Ovary (tissue), 3 donors: ENCODE data around the gene SEMA3C.

Experiments
- CTCF ChIP-seq, 3 donors: fragments of 450-650 bp in 2 of 3; fragments of 200-600 bp in 1 of 3; IDR thresholded peaks; one replicate each; pipeline versions ENCODE4 v1.5.1 to v1.8.0; 2016 to 2022; ENCODE audit warnings: antibody characterized with exemption in 3 of 3, mild to moderate bottlenecking in 1 of 3
- EP300 ChIP-seq: sonication (generic); formaldehyde crosslinking; IDR thresholded peaks from one replicate; pipeline ENCODE4 v1.6.1; 2017; ENCODE audit warnings: antibody characterized with exemption
- POLR2A ChIP-seq: fragments of 450-650 bp; IDR thresholded peaks from one replicate; pipeline ENCODE4 v1.6.1; 2017; ENCODE audit warnings: antibody characterized with exemption, mild to moderate bottlenecking, moderate library complexity
- donor health status: DM: no; HTN: no; CAD: no.

DNA sequence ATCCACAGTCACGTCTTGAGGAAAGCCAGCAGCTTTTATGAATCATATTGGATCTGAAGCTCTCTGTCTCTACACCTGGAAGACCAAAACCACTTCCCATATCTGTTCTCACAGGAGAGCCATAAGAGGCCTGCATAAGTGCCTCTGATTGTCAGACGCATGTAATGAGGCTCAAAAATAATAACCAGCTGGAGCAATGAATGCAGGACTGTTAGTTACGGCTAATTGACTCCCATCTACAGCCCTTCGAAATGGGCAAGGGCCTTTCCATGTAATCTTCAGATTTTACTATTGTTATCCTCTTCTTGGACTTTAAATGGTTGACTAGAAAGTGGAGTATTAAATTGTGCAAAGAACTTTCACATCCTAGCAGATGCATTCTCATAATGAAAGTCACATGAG is 4.4 kb upstream of the SEMA3C start:
- TF ChIP-seq POLR2A (no peak), CTCF (IDR thresholded peaks at IDR 0.05) (no peak), EP300 (no peak)
